Spleen (tissue), 7 donors: ENCODE results near the gene NYNRIN.

Source experiments
- POLR2A ChIP-seq, 3 donors: fragments of 450-650 bp; IDR thresholded peaks; one replicate each; pipeline ENCODE4 v1.5.1; 2017; ENCODE audit warnings: antibody characterized with exemption in 3 of 3, mild to moderate bottlenecking in 1 of 3
- POLR2AphosphoS5 ChIP-seq, 3 donors: sonication (generic); formaldehyde crosslinking; IDR thresholded peaks; one replicate each; pipeline ENCODE4 v1.5.1; 2017; ENCODE audit warnings: antibody characterized with exemption in 3 of 3
- TF ChIP-seq, protein P1 (sequence below), 11 experiments: fragments of 200-600 bp in 7 of 11; fragments of 450-650 bp in 4 of 11; sonication (generic) in 4 of 11; IDR thresholded peaks in 8 of 11; conservative IDR thresholded peaks in 3 of 11; 1 replicate in 7 of 11; 2 replicates in 4 of 11; pipeline versions ENCODE4 v1.4.0 to v1.8.0; 2016 to 2021; ENCODE audit warnings: antibody characterized with exemption in 11 of 11, inconsistent platforms in 4 of 11, mild to moderate bottlenecking in 1 of 11
- donor health status: DM: no; HTN: no; CAD: no; lungs with moderate emphysema.
- donor health status: DM: no; HTN: no; CAD: no.
- donor health status: DM: no; HTN: no; CAD: no.

GRCh38 chr14:24456980-24457379, 58.2 kb downstream of the NYNRIN start:
- TF ChIP-seq POLR2AphosphoS5 (IDR thresholded peaks at IDR 0.05), result no peak
- TF ChIP-seq, protein P1, sequence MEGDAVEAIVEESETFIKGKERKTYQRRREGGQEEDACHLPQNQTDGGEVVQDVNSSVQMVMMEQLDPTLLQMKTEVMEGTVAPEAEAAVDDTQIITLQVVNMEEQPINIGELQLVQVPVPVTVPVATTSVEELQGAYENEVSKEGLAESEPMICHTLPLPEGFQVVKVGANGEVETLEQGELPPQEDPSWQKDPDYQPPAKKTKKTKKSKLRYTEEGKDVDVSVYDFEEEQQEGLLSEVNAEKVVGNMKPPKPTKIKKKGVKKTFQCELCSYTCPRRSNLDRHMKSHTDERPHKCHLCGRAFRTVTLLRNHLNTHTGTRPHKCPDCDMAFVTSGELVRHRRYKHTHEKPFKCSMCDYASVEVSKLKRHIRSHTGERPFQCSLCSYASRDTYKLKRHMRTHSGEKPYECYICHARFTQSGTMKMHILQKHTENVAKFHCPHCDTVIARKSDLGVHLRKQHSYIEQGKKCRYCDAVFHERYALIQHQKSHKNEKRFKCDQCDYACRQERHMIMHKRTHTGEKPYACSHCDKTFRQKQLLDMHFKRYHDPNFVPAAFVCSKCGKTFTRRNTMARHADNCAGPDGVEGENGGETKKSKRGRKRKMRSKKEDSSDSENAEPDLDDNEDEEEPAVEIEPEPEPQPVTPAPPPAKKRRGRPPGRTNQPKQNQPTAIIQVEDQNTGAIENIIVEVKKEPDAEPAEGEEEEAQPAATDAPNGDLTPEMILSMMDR (IDR thresholded peaks at IDR 0.05 in 8 of 11, conservative IDR thresholded peaks at IDR 0.05 in 3 of 11), result no peak
- no peak for TF ChIP-seq POLR2A (IDR thresholded peaks at IDR 0.05)
